Esophagus squamous epithelium (tissue), 4 donors: ENCODE results near the gene USP16.

Experiments used
- CTCF ChIP-seq, 6 experiments: fragments of 450-650 bp in 4 of 6; fragments of 200-600 bp in 2 of 6; sonication (generic) in 2 of 6; IDR thresholded peaks; one replicate each; pipeline ENCODE4 v1.5.1; 2016 to 2019; ENCODE audit warnings: antibody characterized with exemption in 6 of 6, mild to moderate bottlenecking in 4 of 6, moderate library complexity in 4 of 6
- POLR2A ChIP-seq, 4 donors: fragments of 450-650 bp; IDR thresholded peaks; one replicate each; pipeline ENCODE4 v1.6.1; 2017; ENCODE audit warnings: antibody characterized with exemption in 4 of 4, mild to moderate bottlenecking in 4 of 4, moderate library complexity in 3 of 4

- TF ChIP-seq CTCF (IDR thresholded peaks at IDR 0.05): no peak
- no peak for TF ChIP-seq POLR2A (IDR thresholded peaks at IDR 0.05)
These were observed 8.8 kb downstream of the USP16 start for GRCh38 chr21:29033301-29033700.
